Suppressor macrophage treated with lipopolysaccharide for 1 hour (primary cell): ENCODE measurements around the gene VWA2.
A peak's percentile ranks its signal among the peaks of the same experiment; 100 is the strongest.

Experiments
- DNase-seq, 3 donors: peaks; one replicate each; pipeline ENCODE4 v3.0.0-alpha.2; 2020 to 2022

The VWA2 gene

GRCh38 chr10:114250716-114251115, 11.7 kb downstream of the VWA2 start:
- DNase-seq: no peak

GRCh38 chr10:114252092-114252491, 13.0 kb downstream of the VWA2 start:
- no peak for DNase-seq

GRCh38 chr10:114252883-114253282, 13.8 kb downstream of the VWA2 start:
- no peak for DNase-seq

GRCh38 chr10:114255227-114255626, 16.2 kb downstream of the VWA2 start:
- no peak for DNase-seq

GRCh38 chr10:114256008-114256765, 17.1 kb downstream of the VWA2 start:
- DNase-seq: no peak

- DNase-seq: no peak
Measured at GRCh38 chr10:114256822-114257221, 17.8 kb downstream of the VWA2 start.

- DNase-seq: no peak
Measured at GRCh38 chr10:114257498-114257897, 18.4 kb downstream of the VWA2 start.

GRCh38 chr10:114258274-114258840, 19.3 kb downstream of the VWA2 start:
- DNase-seq: no peak

- no peak for DNase-seq
Measured at GRCh38 chr10:114259824-114260223, 20.8 kb downstream of the VWA2 start.

- no peak for DNase-seq
Measured at GRCh38 chr10:114260366-114260765, 21.3 kb downstream of the VWA2 start.

GRCh38 chr10:114261076-114261475, 22.0 kb downstream of the VWA2 start:
- DNase-seq: no peak

GRCh38 chr10:114262496-114262895, 23.4 kb downstream of the VWA2 start:
- no peak for DNase-seq

GRCh38 chr10:114265392-114266053, 26.5 kb downstream of the VWA2 start:
- DNase-seq: no peak

GRCh38 chr10:114266521-114266920, 27.5 kb downstream of the VWA2 start:
- no peak for DNase-seq

GRCh38 chr10:114271075-114271778, 32.2 kb downstream of the VWA2 start:
- no peak for DNase-seq

- peak in 1 of 3 donors; percentile 3 for DNase-seq
Measured at GRCh38 chr10:114271779-114272167, 32.7 kb downstream of the VWA2 start.

- DNase-seq: no peak
Measured at GRCh38 chr10:114272696-114273095, 33.6 kb downstream of the VWA2 start.

GRCh38 chr10:114273910-114274309, 34.9 kb downstream of the VWA2 start:
- DNase-seq: no peak

GRCh38 chr10:114274616-114275453, 35.8 kb downstream of the VWA2 start:
- no peak for DNase-seq

- DNase-seq: no peak
Measured at GRCh38 chr10:114276066-114276465, 37.0 kb downstream of the VWA2 start.

- DNase-seq: no peak
Measured at GRCh38 chr10:114276671-114277070, 37.6 kb downstream of the VWA2 start.

- no peak for DNase-seq
Measured at GRCh38 chr10:114278140-114278883, 39.3 kb downstream of the VWA2 start.
